Middle frontal gyrus (tissue), 1 donor: ENCODE measurements around the gene PBLD.

Experiments
- DNase-seq: peaks from one replicate; pipeline ENCODE4 v3.0.0-alpha.2; 2015; ENCODE audit warnings: low spot score; ENCODE audit errors: extremely low spot score

The PBLD gene

DNA sequence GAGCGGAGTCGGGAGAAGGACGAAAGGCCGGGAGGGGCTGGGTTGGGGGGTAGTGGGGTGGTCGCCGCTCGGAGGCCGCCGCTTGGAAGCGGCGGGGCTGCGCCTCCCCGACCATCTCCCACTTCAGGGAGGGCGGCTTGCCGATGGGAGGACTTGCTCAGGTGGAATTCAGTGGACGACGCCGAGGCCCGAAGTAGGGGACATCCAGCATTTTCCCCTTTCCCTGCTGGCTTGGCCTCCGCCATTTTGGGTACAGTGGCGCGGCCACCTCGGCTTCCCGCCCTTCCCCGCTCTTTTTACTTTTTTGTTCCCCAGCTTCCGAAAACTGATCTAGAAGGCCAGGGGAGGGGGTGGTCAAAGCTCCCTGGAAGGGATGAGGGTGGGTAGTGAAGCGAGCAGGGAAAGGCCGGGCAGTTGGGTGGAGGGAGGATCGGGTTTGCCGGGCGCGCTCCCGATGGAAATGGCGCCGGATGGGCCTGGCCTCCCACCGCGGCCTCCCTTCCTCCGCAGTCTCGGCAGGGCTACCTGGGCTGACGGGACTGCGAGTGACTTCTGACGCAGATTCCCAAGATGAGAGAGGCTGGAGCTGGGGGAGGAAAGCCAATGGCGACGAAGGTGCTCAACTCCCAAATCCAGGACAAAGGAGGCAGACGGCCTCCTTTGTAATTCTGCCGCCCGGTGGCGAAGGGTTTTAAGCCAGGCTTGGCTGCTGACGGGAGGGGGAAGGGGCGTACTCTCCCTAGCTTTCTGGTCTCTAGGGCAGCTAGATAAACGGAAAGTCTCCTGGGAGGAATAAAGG, at the start of gene PBLD:
Gene PBLD (minus strand): TSS at position 670 of the 799 bp plus-strand sequence. CDS start 26,084 bp downstream, outside the sequence.
- DNase-seq = peak; percentile 62

DNA sequence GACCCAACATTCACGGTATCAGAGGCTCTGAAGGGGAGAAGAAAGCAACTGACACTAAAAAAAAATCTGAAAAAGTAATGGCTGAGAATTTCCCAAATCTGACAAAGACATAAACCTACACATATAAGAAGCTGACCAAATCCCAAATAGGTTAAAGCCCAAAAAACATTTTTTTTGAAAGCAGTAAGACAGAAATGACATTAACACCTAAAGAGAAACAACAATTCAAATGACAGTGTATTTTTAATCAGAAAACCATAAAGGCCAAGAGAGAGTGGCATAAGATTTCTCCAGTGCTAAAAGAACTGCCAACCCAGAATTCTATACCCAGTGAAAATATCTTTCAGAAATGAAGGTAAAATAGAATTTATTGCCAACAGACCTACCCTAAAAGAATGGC, 38.9 kb upstream of the PBLD start:
- DNase-seq = no peak

DNA sequence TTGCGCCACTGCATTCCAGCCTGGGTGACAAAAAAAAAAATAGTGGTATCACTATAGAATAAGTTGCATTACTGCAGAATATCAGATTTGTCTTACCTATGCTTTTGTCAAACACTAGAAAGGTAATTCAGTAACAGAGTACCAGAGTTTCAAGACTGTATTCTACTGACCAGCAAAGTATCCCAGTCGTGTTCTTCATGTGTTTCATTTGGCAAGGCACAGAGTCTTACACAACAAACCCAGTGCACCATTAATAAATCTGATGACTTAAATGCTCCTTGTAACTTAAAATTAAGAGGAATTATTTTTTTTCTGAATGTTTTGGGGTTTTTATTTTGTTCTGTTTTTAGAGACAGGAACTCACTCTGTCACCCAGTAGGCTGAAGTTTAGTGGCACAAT, 34.4 kb upstream of the PBLD start:
- no peak for DNase-seq

DNA sequence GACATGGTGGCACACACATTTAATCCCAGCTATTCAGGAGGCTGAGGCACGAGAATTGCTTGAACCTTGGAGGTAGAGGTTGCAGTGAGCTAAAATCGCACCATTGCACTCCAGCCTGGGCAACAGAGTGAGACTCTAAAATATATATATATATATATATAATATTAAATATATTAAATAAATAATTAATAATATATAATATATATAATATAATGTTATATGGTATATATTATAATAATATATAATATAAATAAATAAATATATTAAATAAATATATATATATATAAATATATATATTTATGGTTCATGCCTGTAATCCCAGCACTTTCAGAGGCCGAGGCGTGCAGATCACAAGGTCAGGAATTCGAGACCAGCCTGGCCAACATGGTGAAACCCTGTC, 33.9 kb upstream of the PBLD start:
- no peak for DNase-seq

DNA sequence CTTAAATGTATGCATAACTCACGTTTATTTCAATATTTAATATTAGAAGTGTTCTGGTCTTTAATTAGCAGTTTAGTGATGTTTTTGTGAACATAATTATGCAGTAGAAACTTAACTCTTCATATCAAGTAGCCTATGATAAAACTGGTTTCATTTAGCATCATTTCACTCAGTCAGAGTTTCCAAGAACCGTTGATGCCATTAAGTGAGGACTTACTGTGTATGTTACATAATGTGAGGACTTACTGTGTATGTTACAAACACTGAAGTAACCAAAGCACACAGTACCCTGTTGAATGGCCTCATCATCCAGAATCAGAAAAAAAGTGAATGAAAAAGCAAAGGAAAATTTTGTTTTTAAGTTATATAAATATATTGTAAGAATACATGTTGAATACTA, 32.9 kb upstream of the PBLD start:
- DNase-seq = no peak

GRCh38 chr10:68364101-68364886, 31.6 kb upstream of the PBLD start:
- no peak for DNase-seq

GRCh38 chr10:68362590-68362989, 29.9 kb upstream of the PBLD start:
- DNase-seq = no peak

- DNase-seq = no peak
Observed at GRCh38 chr10:68359189-68359588, 26.5 kb upstream of the PBLD start.

GRCh38 chr10:68353537-68353936, 20.8 kb upstream of the PBLD start:
- DNase-seq = no peak

DNA sequence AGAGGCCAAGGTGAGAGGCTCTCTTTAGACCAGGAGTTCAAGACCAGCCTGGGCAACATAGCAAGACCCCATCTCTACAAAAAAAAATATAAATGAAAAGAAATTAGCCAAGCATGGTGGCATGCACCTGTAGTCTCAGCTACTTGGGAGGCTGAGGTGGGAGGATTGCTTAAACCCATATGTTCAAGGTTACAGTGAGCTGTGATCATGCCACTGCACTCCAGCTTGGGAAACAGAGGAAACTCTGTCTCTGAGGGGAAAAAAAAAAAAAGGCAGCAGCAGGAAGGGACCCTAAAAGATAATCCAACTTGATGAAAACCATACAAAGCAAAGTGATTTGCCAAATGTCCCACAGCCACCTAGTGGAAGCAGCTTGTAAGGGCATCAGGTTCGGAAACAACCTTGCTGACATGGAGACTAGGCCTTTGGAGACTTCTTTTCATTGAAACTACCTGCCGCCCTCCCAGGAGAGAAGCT, 15.6 kb upstream of the PBLD start:
- DNase-seq = no peak

DNA sequence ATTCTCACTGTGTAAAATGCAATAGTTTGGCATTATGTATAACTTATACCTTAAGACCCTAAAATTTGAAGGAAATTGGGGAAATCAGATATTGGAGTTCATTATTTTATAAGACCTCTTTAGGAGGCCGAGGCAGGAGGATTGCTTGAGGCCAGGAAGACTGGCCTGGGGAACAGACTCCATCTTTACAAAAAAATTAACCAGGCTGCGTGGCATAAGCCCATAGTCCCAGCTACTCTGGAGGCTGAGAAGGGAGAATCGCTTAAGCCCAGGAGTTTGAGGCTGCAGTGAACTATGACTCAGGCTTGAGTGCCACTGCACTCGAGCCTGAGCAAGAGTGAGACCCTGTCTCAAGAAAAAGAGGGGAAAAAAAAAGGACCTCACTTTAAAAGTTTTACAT, 14.0 kb upstream of the PBLD start:
- DNase-seq = no peak

DNA sequence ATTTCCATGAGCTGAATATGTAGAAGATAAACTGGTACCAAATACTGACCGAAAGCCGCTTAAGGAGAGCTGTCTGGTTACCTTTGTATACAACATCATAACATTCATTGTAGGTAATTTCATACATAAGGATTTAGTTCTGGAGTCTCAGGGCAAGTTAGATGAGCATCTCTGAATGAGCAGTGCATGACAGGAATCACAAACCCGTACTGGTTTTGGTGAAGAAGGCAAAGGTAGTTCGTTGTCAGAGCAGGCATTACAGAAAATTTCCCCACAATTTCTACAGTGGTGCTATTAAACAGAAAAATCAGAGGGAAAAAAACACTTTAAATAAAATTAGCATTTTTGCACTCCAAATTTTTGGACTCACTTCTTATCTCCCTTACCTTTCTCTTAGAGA, 12.9 kb upstream of the PBLD start:
- no peak for DNase-seq

- DNase-seq = no peak
Observed at GRCh38 chr10:68342909-68343516, 10.3 kb upstream of the PBLD start.

- DNase-seq = no peak
Observed at GRCh38 chr10:68340358-68341080, 7.8 kb upstream of the PBLD start.

DNA sequence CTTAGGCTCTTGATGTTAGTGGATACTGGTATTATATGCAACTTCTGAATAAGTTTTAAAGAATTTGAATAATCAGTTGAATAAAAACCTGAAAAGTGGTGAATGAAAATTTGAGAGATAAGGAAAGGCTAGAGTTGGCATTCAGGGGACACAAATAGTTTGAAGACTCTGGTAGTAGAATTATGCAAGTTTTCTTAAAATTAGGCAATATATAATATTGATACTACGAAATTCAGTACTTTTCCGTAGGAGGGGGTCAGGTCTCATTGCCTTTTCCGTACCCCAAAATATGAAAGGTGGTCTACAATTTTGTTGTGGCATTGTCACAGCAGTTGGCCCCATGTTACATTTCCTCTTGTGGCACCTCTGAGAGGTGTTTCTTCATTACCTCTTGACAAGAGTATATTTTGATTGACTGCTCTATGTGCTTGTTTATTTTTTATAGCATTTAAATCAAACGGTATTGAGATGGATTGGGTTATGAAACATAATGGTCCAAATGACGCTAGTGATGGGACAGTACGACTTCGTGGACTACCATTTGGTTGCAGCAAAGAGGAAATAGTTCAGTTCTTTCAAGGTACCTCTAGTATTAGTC, 4.1 kb upstream of the PBLD start:
- no peak for DNase-seq

GRCh38 chr10:68334672-68335467, 2.1 kb upstream of the PBLD start:
- no peak for DNase-seq

DNA sequence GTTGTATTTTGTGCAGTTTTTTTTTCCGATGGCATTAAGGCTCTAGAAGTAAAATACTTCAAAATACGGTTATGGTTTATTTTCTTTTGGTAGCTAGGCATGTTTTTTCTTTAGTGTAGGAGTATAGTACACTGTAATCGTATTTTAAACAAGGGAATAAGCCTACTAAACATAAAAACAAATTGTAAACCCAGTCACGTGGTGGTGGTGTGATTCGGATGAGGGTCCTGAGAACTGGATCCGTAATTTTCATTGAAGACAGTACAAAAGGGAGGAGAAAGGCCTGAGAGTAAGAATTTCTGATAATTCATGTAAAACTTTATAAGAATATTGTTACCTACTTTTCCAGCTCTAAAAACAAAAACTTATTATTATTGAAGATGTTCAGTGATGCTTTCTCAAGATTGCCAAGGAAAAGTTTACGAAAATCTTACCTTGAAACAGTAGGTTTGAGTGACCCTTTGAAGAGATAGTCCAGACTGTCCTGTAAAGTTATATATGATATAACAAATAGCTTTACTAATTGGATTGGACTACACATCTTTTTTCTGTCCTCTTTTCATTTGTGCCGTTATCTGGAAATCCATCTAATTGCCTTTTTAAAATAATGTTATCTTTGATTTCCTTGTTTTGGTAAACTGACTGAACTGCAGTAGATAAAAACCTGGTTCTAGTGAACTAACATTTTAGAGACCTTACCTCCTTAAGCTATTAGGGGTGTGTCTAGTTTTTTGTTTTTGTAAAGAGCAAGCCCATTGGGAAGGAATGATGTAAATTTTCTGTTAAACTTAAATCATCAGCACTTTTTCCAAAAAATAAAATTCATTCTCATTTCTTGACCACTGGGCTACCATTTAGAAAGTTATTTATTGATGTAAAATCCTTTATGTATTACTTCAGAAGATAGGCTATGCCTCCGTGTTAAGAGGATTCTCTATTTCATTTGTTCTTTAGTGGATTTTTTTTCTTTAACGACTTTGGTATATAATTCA, 1.0 kb upstream of the PBLD start:
- DNase-seq = no peak

GRCh38 chr10:68333058-68333395, 299 bp upstream of the PBLD start:
- DNase-seq = no peak
